A204.1 (cell line): ENCODE results near the gene FN3K.

Source experiments
- FAIRE-seq: peaks from 2 replicates; lab custom pipeline; 2012; peaks lifted over from hg19 to GRCh38; lab: Jason Lieb, UNC

Gene FN3K

GRCh38 chr17:82797061-82797460 is 61.6 kb downstream of the FN3K start:
- FAIRE-seq: no peak

- no peak for FAIRE-seq
These were observed 63.3 kb downstream of the FN3K start for GRCh38 chr17:82798752-82799151.

GRCh38 chr17:82799591-82799990 is 64.2 kb downstream of the FN3K start:
- FAIRE-seq: no peak
